GM10847 (cell line): Measurements from ENCODE around the gene MC3R.

Experiments
- POLR2A ChIP-seq: IDR thresholded peaks from 2 replicates; pipeline ENCODE4 v1.6.1; 2011; ENCODE audit not compliant: insufficient read length; ENCODE audit errors: extremely low read depth

Gene MC3R

DNA sequence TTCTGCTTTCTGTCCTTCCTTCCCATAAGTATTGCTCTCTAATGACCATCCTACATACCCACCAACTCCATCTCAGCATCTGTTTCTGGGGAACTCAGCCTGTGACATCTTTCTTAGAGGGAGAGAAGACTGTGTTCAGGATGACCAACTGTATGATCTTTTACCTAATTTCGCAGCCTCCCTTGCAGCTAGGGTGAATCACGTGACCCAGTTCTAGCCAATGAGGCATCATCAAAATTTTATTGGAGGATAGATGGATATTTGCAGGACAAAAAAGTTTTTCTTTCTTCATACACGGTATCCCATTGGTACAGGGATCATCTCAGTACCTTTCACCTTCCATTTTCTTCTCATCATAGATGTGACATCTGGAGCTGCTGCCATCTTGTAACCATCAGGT lies 14.4 kb upstream of the MC3R start:
- no peak for TF ChIP-seq POLR2A

DNA sequence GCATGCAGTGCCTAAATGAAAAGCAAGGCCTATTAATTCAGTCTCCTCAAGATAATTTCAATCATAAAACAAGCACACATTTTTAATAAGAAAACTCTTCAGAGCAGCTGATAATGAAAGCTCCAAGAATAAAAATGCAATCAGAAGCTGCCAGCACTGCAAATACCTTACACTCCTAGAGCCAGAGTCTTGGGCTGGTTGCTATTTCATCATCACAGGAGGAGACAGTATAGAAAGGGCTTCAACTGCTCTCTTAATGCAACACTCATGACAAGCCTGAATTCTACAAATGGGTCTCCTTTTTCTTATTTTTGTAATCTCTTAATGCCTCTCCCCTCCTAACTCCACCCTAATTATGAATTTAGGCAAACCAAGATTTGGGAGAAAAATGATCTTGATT lies 11.2 kb upstream of the MC3R start:
- TF ChIP-seq POLR2A = no peak

DNA sequence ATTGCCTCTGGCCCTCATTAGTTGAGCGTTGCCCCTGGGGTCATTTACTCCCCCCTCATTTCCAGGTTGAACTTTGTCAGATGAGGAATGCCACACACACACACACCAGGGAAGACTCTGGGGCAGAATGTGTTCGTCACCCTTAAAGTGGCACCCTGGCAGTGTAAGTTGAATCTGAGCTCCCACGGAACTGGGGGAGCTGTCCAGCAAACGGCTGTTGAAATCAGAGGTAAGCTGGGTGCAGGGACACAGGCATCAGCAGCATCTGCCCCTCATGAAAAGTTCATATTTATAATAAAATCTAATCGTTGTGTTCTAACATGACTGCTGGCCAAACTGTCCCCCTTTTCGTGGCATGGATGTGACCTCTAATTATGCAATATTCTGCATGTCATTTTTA lies 4.3 kb upstream of the MC3R start:
- no peak for TF ChIP-seq POLR2A

DNA sequence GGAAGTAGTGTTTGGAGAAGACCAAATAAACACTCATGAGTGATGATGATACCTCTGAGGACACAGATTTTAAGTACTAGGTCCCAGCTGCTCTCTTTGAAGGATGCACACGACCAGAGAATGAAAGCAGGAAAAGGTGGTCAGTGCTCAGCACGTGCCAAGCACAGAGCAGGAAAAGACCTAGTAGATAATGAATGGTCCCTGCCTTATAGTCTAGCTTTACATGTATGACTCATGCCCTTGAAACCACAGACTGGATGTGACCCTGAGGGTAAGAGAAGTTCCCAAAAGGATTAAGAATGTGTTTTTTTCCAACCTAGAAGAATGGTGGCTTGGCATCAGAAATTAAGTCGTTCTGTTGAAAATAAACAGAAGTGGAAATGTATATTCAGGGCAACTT lies 2.8 kb upstream of the MC3R start:
- TF ChIP-seq POLR2A = no peak

DNA sequence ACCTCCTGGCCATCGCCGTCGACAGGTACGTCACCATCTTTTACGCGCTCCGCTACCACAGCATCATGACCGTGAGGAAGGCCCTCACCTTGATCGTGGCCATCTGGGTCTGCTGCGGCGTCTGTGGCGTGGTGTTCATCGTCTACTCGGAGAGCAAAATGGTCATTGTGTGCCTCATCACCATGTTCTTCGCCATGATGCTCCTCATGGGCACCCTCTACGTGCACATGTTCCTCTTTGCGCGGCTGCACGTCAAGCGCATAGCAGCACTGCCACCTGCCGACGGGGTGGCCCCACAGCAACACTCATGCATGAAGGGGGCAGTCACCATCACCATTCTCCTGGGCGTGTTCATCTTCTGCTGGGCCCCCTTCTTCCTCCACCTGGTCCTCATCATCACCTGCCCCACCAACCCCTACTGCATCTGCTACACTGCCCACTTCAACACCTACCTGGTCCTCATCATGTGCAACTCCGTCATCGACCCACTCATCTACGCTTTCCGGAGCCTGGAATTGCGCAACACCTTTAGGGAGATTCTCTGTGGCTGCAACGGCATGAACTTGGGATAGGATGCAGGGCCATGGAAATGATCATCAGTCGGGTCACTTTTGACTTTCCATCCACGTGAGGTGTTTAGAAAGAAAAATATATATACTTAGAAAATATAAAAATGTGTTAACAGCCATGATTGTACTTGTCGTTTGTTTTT lies 868 bp downstream of the MC3R start:
- no peak for TF ChIP-seq POLR2A

DNA sequence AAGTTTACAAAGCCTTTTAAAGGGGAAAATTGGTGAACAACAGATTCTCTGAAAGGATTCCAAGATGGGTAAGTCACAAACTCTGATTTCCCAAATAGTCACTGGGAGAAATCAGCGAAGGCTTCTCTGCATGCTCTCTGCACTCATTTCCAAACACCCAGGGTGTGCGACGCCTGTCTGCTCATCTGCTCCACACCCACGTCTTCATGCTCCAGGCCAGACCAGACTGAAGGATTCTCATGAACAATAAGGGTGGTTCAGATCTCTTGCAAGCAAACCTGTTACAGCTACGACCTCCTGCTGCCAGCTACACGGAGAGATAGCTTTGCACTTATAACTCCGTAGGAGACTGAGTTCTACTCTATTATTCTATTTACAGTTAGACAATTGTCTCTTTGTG lies 1.4 kb downstream of the MC3R start:
- TF ChIP-seq POLR2A = no peak

DNA sequence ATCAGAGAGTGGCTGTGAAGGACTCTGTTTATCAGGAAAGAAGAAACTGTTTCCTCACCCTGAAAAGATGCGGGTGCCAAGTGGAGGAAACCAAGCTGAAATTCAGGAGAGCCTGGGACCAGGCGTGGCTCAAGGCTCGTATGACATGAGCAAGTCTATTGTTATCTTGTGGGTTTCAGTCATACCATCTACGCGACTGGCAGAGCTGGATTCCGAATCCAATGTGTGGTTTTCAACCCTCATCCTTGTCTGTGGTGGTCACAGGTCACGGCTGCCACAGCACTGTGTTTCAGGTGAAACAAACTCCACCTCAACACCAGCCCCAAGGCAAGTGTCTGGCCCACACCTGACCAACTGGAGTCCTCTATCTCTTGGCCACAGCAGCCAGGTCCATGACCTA lies 9.1 kb downstream of the MC3R start:
- TF ChIP-seq POLR2A = no peak

DNA sequence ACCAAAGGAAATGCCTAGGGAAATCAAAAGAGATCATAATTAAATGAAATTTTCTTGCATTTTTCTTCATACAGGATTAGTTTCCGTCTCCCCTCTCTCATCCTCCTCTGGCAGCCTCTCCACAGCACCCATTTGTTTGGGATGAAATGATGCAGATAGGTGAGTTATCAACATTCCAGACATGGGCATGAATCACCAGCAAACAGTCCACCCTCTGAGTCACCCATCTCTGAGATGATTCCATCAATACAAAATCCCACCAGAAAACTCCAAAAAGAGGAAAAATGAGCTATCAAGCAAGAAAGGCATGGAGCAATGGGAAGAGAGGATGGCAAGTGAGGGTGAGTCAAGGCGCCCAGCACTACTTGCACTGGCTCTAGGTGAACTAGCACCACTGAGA lies 11.4 kb downstream of the MC3R start:
- TF ChIP-seq POLR2A = no peak

DNA sequence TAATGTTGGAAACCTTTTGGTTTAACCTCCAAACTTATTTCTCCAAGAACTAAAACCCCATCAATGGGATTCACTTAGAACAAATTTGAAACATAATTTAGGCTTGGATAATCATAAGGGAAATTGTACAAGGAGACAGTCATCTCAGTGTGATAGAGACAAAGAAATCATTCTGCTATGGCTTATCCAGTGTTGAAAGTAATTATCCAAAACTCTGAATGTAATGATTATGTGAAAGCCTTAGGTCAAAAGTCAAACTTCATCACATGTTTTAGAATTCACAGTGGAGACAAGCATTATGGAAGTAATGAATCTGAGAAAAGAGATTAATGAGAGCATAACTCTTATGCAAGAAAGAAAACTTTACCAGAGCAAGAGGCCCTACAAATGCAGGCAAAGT lies 20.0 kb downstream of the MC3R start:
- TF ChIP-seq POLR2A = no peak

DNA sequence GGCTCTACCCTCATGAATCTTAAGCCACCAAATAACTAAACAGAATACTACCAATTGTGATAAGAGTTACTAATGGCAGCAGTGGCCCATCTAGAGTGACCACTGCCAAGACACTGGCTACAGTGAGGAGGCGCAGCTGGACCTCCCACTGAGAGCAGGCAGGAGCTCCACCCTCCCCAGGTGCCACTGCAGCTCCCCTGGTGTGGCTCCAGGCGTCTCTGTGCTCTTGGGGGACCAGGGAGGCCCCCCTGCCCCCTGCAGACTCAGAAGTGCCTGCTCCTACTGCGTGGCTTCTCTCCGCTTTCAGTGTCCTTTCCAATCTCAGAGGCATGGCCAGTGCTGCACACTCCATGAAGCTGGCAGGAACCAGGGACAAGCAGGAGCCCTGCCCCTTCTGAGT lies 23.4 kb downstream of the MC3R start:
- no peak for TF ChIP-seq POLR2A

DNA sequence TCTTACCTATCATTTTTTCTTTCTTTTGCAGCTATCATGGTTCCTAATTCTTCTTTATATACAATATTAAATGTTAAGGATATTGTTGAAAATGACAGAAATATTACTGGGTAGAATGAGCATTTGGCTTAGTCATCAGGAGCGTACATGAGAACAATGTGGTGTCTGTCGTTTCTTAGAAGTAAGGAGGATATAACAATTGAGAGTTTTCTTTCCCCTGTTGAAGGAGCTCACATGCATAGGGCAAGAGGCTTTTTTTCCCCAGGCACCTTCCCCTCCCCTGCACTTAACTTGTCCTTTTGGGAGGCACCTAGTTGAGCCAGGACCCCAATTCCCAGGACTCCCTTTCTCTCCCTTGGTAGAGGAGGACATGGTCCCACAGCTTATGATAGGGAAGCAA lies 25.0 kb downstream of the MC3R start:
- no peak for TF ChIP-seq POLR2A

DNA sequence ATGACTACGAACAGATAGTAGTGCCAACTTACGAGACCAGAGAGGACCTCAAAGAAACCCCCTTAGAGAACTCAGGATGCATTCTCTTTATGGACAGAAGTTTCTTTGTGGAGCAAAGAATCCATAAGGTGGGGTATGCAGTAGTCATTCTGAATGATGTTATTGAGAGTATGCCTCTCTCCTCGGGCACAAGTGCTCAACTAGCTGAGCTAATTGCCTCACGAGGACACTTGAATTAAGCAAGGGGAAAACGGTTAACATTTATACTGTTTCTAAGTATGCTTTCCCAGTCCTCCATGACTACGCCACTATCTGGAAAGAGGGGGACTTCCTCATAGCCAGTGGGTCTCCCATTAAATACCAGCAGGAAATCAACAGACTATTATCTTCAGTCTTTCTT lies 25.6 kb downstream of the MC3R start:
- no peak for TF ChIP-seq POLR2A

DNA sequence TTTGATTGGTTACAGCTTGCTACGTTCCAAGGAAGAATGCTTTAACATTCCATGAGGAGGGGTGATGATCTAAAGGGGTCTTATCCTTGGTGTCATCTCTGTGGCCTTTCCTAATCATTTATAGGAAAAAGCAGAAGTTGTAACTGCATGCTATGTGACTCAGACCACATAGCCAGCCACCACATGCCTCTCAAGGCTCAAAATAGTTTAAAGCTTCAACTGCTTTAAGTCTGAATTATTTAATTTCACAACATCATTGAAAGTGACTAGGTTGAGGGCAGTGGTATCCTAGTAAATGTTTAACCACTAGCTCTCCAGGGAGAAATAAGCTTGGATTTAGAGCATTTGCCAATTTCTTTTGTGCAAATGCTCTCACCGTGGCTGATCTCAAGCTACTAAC lies 29.7 kb downstream of the MC3R start:
- no peak for TF ChIP-seq POLR2A

DNA sequence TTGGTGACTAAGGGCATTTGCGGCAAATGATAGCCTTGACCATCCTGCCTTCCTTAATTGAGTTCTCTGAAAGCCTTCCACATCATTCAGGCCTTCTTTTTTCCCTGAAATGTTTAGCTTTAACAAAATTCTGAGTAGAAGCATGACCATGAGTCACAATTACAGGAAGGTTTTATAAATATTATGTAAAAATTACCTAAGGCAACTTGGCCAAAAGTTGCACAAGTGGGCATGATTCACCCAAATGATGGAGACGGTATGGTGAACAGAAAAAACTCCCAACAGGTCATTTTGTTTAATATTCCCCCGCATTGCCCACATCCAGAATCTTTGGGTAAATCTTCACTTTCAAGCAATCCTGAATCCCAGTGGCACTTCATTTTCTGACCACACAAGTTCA lies 37.0 kb downstream of the MC3R start:
- TF ChIP-seq POLR2A = no peak

DNA sequence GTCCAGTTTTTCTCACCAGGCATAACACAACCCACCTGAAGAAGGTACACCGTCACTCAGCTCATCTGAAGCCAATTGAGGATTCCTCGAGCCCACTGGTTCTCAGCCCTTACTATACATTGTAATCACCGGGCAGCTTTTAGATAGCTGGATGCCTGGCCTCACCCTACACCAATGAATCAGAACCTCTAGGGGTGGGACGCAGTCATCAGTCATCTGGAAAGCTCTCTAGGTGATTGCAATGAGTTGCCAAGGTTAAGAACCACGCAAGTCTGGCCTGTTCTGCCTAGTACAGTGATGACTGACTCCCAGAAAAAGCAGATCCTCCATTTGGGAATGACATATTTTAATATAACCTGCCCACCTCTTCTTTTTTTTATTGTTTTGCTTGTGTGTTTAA lies 41.1 kb downstream of the MC3R start:
- no peak for TF ChIP-seq POLR2A

DNA sequence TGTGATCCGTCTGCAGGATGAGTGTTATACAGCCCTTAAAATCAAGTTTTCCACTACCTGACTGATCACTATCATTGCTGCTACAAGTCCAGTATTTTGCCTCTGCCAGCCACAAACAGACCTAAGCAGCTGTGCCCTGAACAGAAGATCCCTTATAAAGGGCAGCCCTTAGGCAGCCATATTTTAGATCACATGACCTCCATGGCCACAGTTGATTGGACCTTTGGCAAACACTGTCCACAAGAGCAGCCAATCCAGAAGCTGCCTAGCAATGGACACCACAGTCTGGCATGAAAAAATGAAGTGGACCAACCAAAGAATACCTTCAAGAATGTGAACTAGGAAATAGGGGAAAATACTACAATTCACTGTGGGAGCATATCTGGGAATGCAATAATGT lies 50.8 kb downstream of the MC3R start:
- TF ChIP-seq POLR2A = no peak
